T-helper 2 cell (primary cell): Measurements from ENCODE around the gene ZDHHC11B.
A peak's percentile ranks its signal among the peaks of the same experiment; 100 is the strongest.
"Not testable (repeated sequence)": the region's sequence is repeated elsewhere in the genome, so short reads cannot be mapped to it uniquely, and the experiment has no call there.

Experiments
- DNase-seq, 5 experiments: peaks; one replicate each; pipeline versions ENCODE4 v3.0.0 to v3.0.0-alpha.2; 2012 to 2022

ZDHHC11B gene

DNA sequence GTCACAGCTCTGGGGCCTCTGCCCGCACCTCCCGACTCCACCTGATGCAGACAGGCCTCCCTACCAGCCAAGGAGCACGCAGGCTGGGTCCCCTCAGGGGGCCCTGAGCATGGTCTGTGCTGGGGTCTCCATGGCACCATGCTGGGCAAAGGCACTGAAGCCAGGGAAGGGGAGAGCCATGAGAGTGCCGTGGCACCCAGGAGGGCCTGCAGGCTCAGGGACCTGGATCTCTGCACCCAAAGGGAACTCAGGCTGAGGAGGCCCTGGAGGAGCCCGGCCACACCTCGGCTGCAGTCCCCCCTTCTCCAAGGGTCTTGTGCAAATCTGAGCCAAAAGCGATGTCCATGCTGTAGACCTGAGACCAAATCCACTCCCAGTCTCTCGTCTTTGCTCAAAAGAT is 32.5 kb downstream of the ZDHHC11B start:
- DNase-seq = not testable (repeated sequence)

DNA sequence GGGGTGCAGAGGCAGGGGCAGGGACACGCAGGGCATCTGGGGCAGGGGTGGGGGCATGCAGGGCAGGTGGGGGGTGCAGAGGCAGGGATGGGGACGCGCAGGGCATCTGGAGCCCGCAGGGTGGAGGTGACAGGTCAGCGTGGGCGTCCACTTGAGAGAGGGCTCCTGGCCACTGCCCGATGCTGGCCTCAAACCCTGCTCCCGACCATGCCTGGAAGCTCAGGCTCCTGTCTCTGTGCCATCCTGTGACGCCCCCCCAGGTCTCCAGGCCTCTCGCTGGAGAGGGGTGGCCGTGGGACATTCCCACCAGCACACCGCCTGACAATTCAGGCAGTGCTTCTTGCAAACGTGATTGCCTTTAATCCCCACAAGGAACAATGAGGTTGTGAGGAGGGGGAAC is 33.0 kb downstream of the ZDHHC11B start:
- DNase-seq = no peak

DNA sequence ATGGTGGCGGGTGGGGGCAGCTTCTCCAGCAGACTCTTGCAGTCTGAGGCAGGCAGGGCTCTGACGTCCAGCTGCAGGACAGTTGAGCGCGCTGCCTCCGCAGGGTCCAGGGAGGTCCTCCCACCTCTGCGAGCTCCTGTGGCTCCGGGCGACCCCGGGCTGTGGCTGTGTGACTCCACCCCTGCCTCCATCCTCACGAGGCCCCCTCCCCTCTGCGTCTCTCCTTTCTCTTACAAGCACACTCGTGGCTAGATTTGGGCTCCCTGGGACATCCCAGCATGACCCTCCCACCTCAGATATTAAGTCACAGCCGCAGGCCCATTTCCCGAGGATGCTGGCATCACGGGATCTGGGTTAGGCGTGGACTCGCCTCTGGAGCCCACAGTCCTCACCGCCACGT is 34.3 kb downstream of the ZDHHC11B start:
- peak in 1 of 5 experiments; percentile 6 for DNase-seq

DNA sequence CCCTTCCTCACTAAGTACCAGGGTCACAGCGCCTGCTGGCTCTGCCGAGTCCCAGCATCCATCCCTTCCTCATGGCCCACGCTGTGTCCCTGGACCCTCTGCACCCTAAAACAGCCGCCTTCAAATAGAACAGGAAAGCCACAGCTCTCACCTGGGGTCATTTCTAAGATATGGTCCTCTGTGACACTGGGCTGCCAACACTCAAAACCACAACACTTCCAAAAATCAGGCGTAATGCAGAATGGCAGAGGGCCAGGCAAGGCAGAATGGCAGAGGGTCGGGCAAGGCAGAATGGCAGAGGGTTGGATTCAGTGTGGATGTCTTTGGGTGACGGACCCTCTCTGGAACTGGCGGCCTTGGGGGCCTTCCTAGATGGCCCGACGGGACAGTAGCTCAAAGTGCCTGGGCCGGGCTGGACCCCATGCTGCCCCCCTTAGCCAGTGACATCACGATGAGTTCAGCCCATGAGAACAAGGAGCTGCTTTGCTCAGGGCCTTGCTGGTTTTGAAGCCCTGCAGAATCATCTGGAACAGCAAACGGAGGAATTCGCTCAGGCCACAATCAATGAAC is 35.3 kb downstream of the ZDHHC11B start:
- no peak for DNase-seq

DNA sequence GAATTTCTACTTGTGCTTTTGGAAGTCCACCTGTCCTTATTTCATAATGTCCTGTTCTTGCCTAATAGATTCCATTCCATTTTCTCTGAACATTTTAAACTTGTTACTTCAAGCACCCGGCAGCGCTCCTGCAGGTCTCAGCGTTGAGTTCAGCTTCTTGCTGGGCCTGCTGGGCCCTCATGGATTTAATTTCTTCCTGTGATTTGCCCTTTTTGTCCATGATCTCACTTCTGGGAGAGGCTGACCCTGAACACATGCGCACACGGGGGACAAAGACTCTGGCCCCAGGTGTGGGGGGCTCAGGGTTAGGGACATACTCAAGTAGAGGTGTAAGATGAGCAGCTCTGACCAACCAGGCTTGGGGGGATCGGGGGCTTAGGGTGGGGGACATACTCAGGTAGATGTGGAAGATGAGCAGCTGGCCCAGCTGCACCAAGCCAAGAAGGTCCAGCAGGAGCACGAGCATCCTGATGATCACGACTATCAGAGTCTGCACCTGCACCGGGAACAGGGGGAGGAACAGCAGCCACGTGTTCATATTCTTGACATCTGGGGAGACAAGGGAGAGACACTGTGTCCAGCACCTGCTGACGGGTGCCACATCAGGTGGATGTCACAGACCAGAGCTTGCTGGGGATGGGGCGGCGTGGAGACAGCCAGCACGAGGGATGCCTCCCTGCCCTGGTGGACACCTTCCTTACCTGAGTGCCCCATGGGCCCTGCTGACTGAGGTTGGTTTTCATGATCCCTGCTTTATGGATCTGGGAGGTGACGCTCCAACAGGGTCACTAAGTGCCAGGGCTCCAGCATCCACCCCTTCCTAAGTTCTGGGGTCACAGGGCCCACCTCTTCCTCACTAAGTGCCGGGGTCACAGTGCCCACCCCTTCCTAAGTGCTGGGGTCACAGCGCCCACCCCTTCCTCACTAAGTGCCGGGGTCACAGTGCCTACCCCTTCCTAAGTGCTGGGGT is 36.2 kb downstream of the ZDHHC11B start:
- not testable (repeated sequence) for DNase-seq

DNA sequence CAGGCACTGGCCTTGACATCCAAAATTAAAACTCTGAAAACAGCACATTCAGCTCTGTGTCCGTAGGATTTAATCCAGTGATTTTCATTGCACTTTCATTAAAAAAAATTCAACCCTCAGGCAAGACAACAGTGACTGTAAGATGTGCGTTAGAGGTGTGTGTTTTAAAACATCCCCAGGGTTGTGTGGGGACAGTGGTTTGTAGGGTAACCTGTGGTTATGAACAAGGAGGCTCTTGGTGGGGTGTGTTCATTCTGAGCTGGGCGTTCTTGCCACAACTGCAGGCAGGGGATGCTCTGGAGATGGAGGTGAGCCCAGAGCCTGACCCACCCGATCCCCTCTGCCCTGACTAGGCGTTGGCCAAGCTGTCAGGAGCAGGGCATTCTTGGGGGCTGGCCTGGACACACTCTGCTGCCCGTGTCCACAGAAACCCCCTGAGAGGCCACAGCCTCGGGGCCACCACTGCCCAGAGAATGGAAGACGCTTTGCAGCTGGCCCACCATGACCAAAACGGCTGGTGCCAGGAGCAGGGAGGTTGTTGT is 37.2 kb downstream of the ZDHHC11B start:
- DNase-seq = not testable (repeated sequence)

DNA sequence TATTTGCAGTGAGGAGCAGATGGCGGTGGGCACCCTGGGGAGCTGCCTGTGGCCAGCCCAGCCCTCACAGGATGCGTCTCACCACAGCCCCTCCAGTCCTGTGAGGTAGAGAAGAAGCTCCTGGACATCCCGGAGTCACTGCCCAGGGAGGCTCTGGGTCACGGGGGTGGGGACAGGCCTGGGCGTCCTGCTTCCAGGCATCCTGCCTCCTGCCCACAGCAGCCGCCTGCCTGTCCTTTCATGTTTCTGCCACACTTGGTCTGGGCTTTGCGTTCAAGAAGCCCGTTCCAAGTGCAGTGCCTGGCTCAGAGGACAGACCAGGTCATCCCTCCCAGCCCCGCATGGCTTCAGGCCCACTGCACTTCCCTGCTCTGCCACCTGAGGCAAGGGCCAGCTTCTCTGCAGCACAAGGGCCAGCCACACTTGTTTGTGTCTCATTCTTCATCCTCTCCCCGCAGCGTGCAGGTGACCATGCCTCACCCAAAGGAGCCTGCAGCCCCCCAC is 38.2 kb downstream of the ZDHHC11B start:
- DNase-seq = no peak

DNA sequence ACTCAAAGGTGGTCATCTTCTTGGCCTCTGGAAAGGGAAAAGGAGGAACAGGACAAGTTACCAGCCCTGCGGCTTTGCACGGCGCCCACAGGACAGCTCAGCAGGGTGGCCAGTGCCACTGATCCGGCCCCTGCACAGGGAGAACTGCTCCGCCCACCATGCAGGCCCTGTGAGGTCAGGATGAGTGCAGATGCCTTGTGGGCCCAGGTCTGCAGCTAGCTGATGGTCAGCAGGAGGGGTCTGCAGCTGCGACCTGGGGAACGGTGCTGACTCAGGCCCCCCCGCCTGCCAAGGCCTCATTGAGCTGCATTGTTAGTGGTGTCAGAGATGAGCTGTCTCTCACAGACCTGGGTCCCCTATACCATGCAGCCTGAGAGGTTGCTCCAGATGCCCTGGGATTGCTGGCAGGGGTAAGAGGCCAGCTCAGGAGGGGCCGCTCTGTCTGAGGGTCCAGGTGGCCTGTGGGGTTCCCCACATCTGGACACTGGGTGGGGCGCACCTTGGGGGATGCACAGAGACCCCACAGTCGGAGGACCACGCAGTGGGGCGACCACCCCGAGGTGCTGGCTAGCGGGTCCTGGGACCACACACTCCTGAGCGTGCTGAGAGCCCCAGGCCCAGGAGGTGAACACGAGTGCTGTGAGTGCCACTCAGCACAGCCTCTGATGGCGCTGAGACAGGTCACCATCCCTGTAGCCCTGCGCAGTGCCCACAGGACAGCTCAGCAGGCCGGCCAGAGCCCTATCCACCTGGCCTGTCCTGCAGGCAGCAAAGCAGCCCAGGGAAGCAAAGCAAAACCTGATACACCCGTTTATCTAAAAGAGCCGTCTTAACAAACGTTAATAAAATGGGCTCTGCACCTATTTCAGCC is 39.0 kb downstream of the ZDHHC11B start:
- not testable (repeated sequence) for DNase-seq

DNA sequence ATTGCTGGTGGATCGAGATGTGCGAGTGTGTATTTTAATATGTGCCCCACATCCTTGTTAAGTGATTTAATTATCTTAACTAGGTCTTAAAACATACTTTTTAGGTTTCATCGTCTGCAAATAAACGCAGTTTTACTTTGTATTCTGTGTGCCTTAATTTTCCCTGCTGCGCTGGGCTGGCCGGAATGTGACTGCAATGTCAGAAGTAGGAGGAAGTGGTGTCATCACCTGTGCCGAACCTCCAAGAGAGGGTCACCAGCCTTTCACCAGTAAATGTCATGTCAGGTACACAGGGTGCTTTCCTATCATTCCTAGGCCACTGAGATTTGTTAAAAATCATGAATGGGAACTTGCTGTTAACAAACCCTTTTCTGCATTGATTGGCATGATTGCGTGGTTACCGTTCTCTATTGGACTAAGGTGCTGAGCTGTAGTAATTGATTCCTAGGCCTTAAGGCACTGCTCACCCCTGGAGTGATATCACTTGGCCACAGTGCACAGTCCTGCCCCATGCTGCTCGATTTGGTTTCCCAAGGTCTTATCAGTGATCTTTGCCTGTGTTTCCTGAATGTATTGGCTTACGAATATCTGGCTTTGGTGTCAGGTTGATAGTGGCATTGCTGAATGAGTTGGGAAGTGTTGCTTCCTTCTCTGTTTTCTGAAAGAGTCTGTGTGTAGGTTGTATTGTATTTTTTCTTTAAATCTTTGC is 40.7 kb downstream of the ZDHHC11B start:
- DNase-seq = not testable (repeated sequence)

DNA sequence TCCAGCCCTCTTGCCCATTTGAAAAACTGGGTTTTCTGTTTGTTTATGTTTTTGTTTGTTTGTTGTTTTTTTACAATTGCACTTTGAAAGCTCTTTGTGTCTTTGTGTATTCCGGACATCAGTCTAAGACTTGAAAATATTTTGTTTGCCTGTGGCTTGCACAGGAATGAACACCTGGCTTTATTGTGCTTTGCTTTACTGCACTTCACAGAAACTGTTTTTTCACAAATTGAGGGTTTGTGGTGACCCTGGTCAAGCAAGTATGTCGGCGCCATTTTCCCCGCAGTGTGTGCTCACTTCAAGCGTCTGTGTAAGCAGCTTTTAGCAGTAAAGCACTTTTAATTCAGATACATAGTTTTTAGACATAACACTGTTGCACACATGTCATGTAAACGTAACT is 42.3 kb downstream of the ZDHHC11B start:
- not testable (repeated sequence) for DNase-seq

DNA sequence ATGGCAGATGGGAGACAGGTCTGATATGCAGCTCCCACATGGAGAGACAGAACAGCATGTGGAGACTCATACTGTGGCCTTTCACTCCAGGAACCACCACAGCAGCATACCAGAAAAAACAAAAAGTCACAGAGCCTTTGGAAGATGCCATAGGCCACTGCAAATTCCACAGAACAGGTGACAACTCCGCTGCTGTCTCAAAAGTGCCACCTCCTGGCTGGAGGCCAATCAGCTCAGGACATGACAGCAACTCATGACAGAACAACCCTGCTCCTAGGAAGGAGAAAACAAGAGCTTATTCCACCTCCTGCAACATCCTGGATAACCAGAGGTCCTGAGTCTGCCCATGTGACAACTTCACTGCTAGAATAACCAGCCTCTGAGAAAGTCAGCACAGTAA is 50.4 kb downstream of the ZDHHC11B start:
- DNase-seq = not testable (repeated sequence)

DNA sequence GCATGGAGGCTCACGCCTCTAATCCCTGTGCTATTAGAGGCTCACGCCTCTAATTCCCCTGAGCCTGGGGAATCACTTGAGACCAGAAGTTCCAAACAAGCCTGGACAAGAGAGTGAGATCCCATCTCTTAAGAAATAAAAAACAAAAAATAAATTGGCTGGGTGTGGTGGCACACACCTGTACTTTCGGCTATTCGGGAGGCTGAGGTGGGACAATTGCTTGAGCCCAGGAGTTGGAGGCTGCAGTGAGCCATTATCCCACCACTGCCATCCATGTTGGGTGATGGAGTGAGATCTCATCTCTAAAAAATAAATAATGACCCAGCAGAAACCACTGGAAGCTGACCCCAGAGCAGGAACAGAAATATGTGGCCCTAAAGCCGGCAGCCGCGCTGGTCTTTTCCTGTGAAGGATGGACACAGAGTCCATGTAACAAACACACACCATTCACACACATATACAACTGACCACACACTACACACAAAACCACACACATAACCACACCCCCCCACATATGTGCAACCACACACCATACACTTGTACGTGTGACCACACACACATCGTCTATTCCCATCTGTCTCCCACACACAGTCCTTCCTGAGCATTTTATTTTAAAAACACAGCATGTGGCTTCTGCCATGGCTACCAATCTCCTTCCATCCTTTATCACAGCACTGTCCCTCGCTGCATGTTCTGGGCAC is 51.6 kb downstream of the ZDHHC11B start:
- not testable (repeated sequence) for DNase-seq

DNA sequence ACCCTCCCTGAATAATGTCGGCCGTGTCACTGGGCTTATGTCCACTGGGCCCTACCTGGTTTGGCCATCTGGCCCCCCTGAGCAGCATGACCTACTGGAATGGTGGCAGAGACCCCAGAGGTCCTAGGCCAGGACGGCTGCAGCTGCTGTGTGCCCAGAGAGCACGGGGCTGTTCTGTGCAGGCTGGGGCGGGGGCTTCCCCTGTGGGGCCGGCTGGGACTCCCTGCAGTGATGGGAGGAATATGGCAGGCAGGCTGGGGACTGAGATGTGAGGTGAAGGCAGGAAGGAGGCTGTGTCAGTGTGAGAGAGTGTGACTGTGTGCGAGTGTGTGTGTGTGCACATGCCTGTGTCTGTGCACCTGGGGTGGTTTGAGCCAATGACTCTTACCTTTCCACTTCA is 55.3 kb downstream of the ZDHHC11B start:
- DNase-seq = not testable (repeated sequence)

DNA sequence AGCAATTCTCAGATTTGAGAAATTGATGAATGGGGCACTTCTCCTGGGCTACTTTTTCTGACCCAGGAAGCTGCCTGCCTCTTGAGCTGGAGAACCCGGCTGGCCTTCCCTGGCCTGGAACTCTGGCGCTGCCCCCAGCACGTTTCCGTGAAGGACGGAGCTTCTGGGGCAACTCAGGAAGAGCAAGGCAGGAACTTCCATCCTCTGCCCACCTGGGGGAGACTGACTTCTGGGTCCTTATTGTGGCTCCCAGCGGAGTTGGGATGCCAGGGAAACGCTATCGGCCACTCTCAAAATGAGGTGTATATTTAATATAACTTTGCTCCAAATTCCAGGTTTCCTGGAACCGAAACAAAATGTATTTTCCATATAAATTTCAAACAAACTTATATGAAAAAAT is 57.4 kb downstream of the ZDHHC11B start:
- DNase-seq = not testable (repeated sequence)

DNA sequence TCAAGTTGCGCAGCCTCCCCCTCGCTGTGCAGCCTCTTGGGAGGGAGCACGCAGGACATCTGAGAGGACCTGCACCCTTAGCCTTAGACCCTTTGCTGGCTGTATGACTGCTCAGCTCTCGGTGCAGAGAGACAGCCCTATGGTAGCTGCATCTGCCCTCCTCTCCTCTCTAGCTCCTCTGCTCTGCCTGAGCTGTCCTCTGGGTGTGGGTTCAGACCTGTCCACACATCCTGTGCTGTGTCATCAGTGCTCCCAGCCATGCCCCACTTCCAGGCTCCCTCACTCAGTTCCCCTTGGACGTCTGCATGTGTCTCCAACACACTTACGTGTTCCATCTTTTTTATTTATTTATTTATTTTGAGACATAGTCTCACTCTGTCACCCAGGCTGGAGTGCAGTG is 60.7 kb downstream of the ZDHHC11B start:
- not testable (repeated sequence) for DNase-seq

DNA sequence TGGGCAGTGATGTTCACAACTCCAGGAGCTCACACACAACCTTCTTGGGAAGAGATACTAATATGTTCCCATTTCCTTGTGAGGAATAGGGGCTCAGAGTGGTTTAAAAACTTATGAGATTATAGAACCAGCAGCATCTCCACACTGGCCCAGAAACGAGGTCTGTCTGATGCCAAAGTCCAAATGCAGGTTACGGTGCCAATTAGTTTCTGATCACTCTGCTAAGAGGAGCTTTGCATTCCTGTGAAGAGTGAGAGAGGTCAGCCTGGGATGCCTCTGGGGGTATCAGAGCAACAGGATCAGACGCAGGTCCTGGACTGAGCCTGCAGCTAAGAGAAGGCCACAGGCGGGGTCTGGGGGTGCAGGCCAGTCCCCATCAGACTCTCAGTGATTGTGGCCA is 61.2 kb downstream of the ZDHHC11B start:
- not testable (repeated sequence) for DNase-seq

DNA sequence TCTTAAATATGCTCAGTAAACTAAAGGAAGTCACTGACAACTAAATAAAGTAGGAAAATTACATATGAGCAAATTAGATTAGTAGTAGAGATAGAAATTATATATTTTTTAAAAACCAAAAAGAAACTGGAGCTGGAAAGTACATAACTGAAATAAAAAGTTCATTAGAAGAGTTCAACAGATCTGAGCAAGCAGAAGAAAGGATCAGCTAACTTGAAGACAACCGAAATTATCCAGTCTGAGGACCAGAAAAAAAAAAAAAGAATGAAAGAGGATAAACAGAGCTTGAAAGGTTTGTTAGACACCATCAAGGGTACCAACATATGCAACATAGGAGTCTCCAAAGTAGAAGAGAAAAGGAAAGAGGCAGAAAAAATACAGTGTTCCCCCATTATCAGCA is 65.2 kb downstream of the ZDHHC11B start:
- DNase-seq = not testable (repeated sequence)

DNA sequence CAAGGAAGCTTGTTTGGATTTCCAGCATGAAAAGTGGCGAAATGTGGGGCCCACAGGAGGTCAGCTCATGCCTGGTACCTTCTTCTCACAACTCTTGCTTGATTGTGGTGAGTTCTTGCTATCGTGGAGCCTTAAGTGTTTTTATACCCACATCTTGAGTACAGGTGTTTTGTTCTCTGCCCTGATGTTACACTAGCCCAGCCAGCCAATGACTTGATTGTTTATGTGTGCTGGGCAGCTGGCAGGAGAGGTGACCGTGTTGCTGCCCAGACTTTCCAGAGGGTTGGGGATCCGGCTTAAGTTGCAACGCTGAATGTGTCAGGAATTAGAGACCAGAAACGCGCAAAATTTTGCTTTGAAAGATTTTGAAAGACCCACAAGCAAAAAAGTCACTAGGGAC is 67.4 kb downstream of the ZDHHC11B start:
- DNase-seq = no peak

DNA sequence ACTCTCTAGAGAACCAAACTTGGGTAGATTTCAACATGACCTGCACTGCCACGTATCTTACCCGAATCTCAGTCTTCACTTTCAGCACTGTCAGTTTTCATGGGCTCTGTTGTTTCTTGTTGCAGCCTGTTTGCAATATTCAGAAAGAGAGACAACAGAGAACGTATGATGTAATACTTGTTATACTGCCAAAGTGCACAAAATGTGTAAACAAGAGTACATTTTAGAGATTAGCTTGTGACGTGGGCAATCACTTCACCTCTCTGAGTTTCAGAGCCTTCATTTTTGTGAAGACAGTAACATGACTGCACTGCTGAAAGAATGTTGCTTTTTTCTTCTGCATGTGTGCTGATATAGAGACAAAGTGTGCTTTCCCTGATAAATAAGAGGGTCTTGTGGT is 67.8 kb downstream of the ZDHHC11B start:
- DNase-seq = not testable (repeated sequence)

DNA sequence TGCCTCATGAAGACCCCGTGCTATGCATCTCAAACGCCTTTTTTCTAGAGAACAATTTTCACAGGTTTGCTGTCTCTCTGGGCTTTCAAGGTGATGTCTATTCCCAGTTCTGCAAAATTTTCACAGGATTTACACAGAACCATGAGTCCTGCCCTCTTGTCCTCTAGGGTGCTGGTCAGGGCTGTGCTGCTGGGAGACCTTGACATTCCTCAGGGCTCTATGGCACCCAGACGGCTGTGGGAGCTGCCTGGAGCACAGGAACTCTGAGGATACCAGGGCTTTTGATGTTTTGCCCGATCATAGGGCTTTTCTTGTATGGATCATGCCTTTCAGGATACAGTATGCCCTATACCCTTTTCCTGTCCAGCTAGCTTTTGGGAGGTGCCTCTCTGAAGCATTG is 68.9 kb downstream of the ZDHHC11B start:
- DNase-seq = not testable (repeated sequence)
